Measurements from ENCODE around the gene ZSCAN12. TPM values are rescaled to one million over a fixed set of nuclear protein-coding genes. Genes with fewer than 3 reads are reported as not detected.
"Not testable (repeated sequence)": the region's sequence is repeated elsewhere in the genome, so short reads cannot be mapped to it uniquely, and the experiment has no call there.

Gene ZSCAN12
- total RNA-seq, 2 donors from 2014 or later, result 2.9 to 4.3 TPM

DNA sequence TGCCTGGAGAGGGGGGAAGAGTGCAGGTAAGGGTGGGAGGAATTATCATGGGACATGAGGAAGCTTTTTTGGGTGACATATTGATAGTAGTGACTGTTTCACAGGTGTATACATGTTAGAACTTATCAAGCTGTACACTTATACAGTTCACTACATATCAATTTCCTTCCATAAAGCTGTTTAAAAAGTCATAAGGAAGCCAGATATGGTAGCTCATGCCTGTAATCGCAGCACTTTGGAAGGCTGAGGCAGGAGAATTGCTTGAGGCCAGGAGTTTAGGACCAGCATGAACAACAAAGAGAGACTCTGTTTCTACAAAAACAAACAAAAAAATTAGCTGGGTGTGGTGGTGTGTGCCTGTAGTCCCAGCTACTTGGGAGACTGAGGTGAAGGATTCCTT, 21.7 kb downstream of the ZSCAN12 start:
- Mint-ChIP-seq H3K36me3 (ENCODE audit: low read depth) (peaks cover 37% of the 10 kb centered on the region), H3K9me3 (no peaks in the 10 kb centered on the region), H3K27me3 (no peaks in the 10 kb centered on the region), H3K27ac (no peak overlapping the region), H3K4me3 (no peak overlapping the region), H3K4me1 (no peaks in the 10 kb centered on the region)
- ATAC-seq (replicated peaks), result no peak

DNA sequence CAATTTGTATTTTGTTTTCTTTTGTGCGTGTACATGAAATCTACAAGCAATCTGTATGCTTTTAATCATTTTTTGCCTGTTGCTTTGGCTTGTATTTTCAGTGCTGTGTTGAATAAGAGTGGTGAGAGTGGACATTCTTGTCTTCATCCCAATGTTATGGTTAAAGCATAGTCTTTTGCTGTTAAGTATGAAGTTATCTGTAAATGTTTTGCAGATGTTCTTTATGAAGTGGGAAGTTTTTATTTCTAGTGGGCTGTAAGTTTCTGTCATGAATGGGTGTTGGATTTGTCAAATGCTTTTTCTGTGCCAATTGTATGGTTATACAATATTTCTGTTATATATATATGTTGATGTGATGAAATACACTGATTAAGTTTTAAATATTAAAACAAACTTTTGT, 25.6 kb downstream of the ZSCAN12 start:
- Mint-ChIP-seq H3K27ac (no peak overlapping the region), H3K9me3 (no peaks in the 10 kb centered on the region), H3K36me3 (ENCODE audit: low read depth) (peaks cover 5% of the 10 kb centered on the region), H3K4me3 (no peak overlapping the region), H3K4me1 (no peaks in the 10 kb centered on the region), H3K27me3 (no peaks in the 10 kb centered on the region)
- no peak for ATAC-seq (replicated peaks)

GRCh38 chr6:28371706-28372451, 27.7 kb downstream of the ZSCAN12 start:
- no peak for ATAC-seq (replicated peaks)
- no peaks in the 10 kb centered on the region for H3K27me3 Mint-ChIP-seq
- H3K36me3 Mint-ChIP-seq (ENCODE audit: low read depth), result no peaks in the 10 kb centered on the region
- H3K27ac Mint-ChIP-seq, result no peak overlapping the region
- H3K9me3 Mint-ChIP-seq, result no peaks in the 10 kb centered on the region
- H3K4me1 Mint-ChIP-seq, result no peaks in the 10 kb centered on the region
- no peak overlapping the region for H3K4me3 Mint-ChIP-seq

DNA sequence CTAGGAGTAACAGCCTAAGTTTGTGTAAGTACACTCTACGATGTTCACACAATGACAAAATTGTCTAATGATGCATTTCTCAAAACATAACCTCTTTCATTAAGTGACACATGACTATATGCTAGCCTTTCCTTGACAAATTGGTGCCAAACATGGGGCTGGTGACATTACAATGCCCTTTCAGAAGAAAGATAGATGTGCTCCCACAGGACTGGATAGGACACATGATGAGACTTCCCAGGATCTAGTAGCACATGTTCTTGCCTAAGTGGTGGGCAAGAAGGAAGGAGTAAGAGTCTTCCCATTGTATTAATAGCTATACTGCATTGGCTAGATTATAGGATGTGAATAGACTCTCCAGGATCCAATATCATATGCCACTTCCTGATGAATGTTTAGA, 28.3 kb downstream of the ZSCAN12 start:
- no peak overlapping the region for H3K27ac Mint-ChIP-seq
- no peaks in the 10 kb centered on the region for H3K27me3 Mint-ChIP-seq
- no peak overlapping the region for H3K4me3 Mint-ChIP-seq
- no peaks in the 10 kb centered on the region for H3K4me1 Mint-ChIP-seq
- no peaks in the 10 kb centered on the region for H3K9me3 Mint-ChIP-seq
- no peak for ATAC-seq (replicated peaks)
- peaks cover 5% of the 10 kb centered on the region for H3K36me3 Mint-ChIP-seq (ENCODE audit: low read depth)

- Mint-ChIP-seq H3K36me3 (ENCODE audit: low read depth) (peaks cover 13% of the 10 kb centered on the region), H3K4me1 (no peaks in the 10 kb centered on the region), H3K9me3 (no peaks in the 10 kb centered on the region), H3K4me3 (no peak overlapping the region), H3K27me3 (no peaks in the 10 kb centered on the region), H3K27ac (no peak overlapping the region)
- ATAC-seq (replicated peaks), result no peak
These were observed 29.1 kb downstream of the ZSCAN12 start for GRCh38 chr6:28370440-28370839.

DNA sequence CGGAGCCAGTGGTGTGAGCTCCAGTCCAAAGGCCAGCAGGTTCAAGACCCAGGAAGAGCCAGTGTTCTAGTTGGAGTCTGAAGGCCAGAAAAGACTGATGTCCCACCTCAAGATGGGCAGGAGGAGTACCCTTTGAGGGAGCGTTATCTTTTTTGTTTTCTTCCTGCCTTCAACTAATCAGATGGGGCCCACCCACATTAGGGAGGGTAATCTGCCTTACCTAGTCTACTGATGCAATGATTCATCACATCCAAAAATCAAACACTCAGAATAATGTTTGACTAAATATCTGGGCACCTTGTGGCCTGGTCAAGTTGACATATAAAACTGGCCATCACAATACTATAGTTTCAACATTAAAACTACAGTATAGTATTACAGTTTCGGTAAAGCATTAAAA, 30.1 kb downstream of the ZSCAN12 start:
- Mint-ChIP-seq H3K9me3 (no peaks in the 10 kb centered on the region), H3K4me3 (no peak overlapping the region), H3K36me3 (ENCODE audit: low read depth) (peaks cover 23% of the 10 kb centered on the region), H3K4me1 (no peaks in the 10 kb centered on the region), H3K27me3 (no peaks in the 10 kb centered on the region), H3K27ac (no peak overlapping the region)
- no peak for ATAC-seq (replicated peaks)

- Mint-ChIP-seq H3K9me3 (no peaks in the 10 kb centered on the region), H3K4me3 (no peak overlapping the region), H3K27ac (no peak overlapping the region), H3K36me3 (ENCODE audit: low read depth) (peaks cover 28% of the 10 kb centered on the region), H3K27me3 (no peaks in the 10 kb centered on the region), H3K4me1 (no peaks in the 10 kb centered on the region)
- no peak for ATAC-seq (replicated peaks)
These were observed 31.0 kb downstream of the ZSCAN12 start for GRCh38 chr6:28368522-28368921.

- H3K9me3 Mint-ChIP-seq; H3K4me1 Mint-ChIP-seq; ATAC-seq (replicated peaks); H3K27me3 Mint-ChIP-seq; H3K4me3 Mint-ChIP-seq; H3K27ac Mint-ChIP-seq: not testable (repeated sequence)
- peaks cover 28% of the 10 kb centered on the region for H3K36me3 Mint-ChIP-seq (ENCODE audit: low read depth)
These were observed 34.0 kb downstream of the ZSCAN12 start for GRCh38 chr6:28365590-28365989.

GRCh38 chr6:28360961-28361360, 38.6 kb downstream of the ZSCAN12 start:
- Mint-ChIP-seq H3K27ac (no peak overlapping the region), H3K36me3 (ENCODE audit: low read depth) (peaks cover 20% of the 10 kb centered on the region), H3K4me3 (no peak overlapping the region), H3K27me3 (no peaks in the 10 kb centered on the region), H3K9me3 (no peaks in the 10 kb centered on the region), H3K4me1 (no peaks in the 10 kb centered on the region)
- no peak for ATAC-seq (replicated peaks)

DNA sequence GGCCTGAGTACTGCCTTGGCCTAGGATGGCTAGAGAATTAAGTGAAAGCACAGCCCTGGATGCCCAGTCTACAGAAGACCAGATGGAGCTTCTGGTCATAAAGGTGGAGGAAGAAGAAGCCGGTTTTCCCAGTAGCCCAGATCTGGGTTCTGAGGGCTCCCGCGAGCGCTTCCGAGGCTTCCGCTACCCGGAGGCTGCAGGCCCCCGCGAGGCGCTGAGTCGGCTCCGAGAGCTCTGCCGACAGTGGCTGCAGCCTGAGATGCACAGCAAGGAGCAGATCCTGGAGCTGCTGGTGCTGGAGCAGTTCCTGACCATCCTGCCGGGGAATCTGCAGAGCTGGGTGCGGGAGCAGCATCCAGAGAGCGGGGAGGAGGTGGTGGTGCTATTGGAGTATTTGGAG, 40.0 kb downstream of the ZSCAN12 start:
- not testable (repeated sequence) for H3K4me1 Mint-ChIP-seq; H3K36me3 Mint-ChIP-seq (ENCODE audit: low read depth); H3K4me3 Mint-ChIP-seq; ATAC-seq (replicated peaks); H3K27me3 Mint-ChIP-seq; H3K27ac Mint-ChIP-seq; H3K9me3 Mint-ChIP-seq

GRCh38 chr6:28357036-28357435, 42.5 kb downstream of the ZSCAN12 start:
- no peaks in the 10 kb centered on the region for H3K9me3 Mint-ChIP-seq
- peak overlapping the region; percentile 31 for H3K27ac Mint-ChIP-seq
- no peak overlapping the region for H3K4me3 Mint-ChIP-seq
- peaks cover 3% of the 10 kb centered on the region for H3K4me1 Mint-ChIP-seq
- H3K27me3 Mint-ChIP-seq, result no peaks in the 10 kb centered on the region
- ATAC-seq (replicated peaks), result no peak
- no peaks in the 10 kb centered on the region for H3K36me3 Mint-ChIP-seq (ENCODE audit: low read depth)

DNA sequence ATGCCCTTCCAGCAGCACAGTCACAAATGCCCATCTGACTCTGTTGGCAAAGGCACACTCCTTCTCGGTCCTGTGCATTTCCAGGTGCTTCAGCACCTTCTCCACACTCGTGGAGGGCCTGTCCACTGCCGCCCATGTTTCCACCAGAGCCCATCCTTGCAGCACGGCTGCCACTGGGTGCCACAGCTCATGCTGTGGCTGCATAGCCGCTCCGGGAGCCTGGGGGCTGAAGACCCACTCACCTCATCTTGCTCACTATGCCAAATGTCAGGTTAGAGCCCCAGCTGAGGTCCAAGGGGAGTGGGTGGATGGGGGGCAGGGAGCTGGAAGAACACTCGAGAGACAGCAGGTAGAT, 42.9 kb downstream of the ZSCAN12 start:
- no peak for ATAC-seq (replicated peaks)
- Mint-ChIP-seq H3K36me3 (ENCODE audit: low read depth) (no peaks in the 10 kb centered on the region), H3K27ac (no peak overlapping the region), H3K9me3 (no peaks in the 10 kb centered on the region), H3K4me3 (peak overlapping the region; percentile 85), H3K4me1 (peaks cover 7% of the 10 kb centered on the region), H3K27me3 (no peaks in the 10 kb centered on the region)

GRCh38 chr6:28355743-28356665, 43.5 kb downstream of the ZSCAN12 start:
- Mint-ChIP-seq H3K36me3 (ENCODE audit: low read depth) (no peaks in the 10 kb centered on the region), H3K27ac (peak overlapping the region; percentile 81), H3K27me3 (no peaks in the 10 kb centered on the region), H3K9me3 (no peaks in the 10 kb centered on the region), H3K4me3 (peak overlapping the region; percentile 85), H3K4me1 (peaks cover 11% of the 10 kb centered on the region)
- ATAC-seq (replicated peaks), result peak; percentile 84

- H3K4me3 Mint-ChIP-seq, result peak overlapping the region; percentile 85
- peaks cover 20% of the 10 kb centered on the region for H3K4me1 Mint-ChIP-seq
- no peaks in the 10 kb centered on the region for H3K27me3 Mint-ChIP-seq
- H3K36me3 Mint-ChIP-seq (ENCODE audit: low read depth), result no peaks in the 10 kb centered on the region
- peak overlapping the region; percentile 81 for H3K27ac Mint-ChIP-seq
- no peaks in the 10 kb centered on the region for H3K9me3 Mint-ChIP-seq
- ATAC-seq (replicated peaks), result no peak
These were observed 44.6 kb downstream of the ZSCAN12 start for GRCh38 chr6:28354688-28355554.

All from activated T-helper 17 cell treated with anti-CD3 and anti-CD28 coated beads, Interleukin-2, amount 50 U/mL, for 72 hours (primary cell).